Muscle of back (tissue), 11 donors: ENCODE data around the gene SLC24A3. TPM values are rescaled to one million over a fixed set of nuclear protein-coding genes. Genes with fewer than 3 reads are reported as not detected.

ENCODE experiments used
- DNase-seq, 3 donors: peaks; one replicate each; pipeline versions ENCODE4 v3.0.0 to v3.0.0-alpha.2; 2013
- polyA plus RNA-seq, 10 donors: library from polyadenylated mRNA; unstranded; fragments of 120-200 nt; gene quantifications; one replicate each; pipeline ENCODE4 v1.2.1, GENCODE V29; 2013; ENCODE audit not compliant: insufficient read length in 10 of 10

Gene SLC24A3
- polyA plus RNA-seq, 10 donors: 12.6 to 30.1 (median 19.5) TPM

- no peak for DNase-seq
Measured at GRCh38 chr20:19338380-19338779, 125.9 kb downstream of the SLC24A3 start.

GRCh38 chr20:19338960-19339359 is 126.5 kb downstream of the SLC24A3 start:
- DNase-seq: peak in 2 of 3 donors; percentile 18 to 42

- DNase-seq: no peak
Measured at GRCh38 chr20:19341348-19342053, 129.1 kb downstream of the SLC24A3 start.

GRCh38 chr20:19344341-19344740 is 131.9 kb downstream of the SLC24A3 start:
- DNase-seq: no peak

GRCh38 chr20:19347943-19348456 is 135.6 kb downstream of the SLC24A3 start:
- DNase-seq: no peak

- DNase-seq: no peak
Measured at GRCh38 chr20:19348582-19348981, 136.1 kb downstream of the SLC24A3 start.

GRCh38 chr20:19349879-19350278 is 137.4 kb downstream of the SLC24A3 start:
- DNase-seq: no peak

GRCh38 chr20:19351542-19351941 is 139.1 kb downstream of the SLC24A3 start:
- no peak for DNase-seq

- no peak for DNase-seq
Measured at GRCh38 chr20:19354950-19355349, 142.5 kb downstream of the SLC24A3 start.

GRCh38 chr20:19361790-19362189 is 149.3 kb downstream of the SLC24A3 start:
- DNase-seq: no peak

GRCh38 chr20:19363476-19363875 is 151.0 kb downstream of the SLC24A3 start:
- DNase-seq: no peak

- DNase-seq: no peak
Measured at GRCh38 chr20:19367591-19367990, 155.1 kb downstream of the SLC24A3 start.

GRCh38 chr20:19368351-19368750 is 155.9 kb downstream of the SLC24A3 start:
- no peak for DNase-seq

- DNase-seq: no peak
Measured at GRCh38 chr20:19370076-19371075, 157.9 kb downstream of the SLC24A3 start.

- no peak for DNase-seq
Measured at GRCh38 chr20:19371112-19371511, 158.7 kb downstream of the SLC24A3 start.

GRCh38 chr20:19374216-19374615 is 161.8 kb downstream of the SLC24A3 start:
- DNase-seq: no peak

- DNase-seq: no peak
Measured at GRCh38 chr20:19375395-19375794, 163.0 kb downstream of the SLC24A3 start.

GRCh38 chr20:19375801-19376200 is 163.4 kb downstream of the SLC24A3 start:
- no peak for DNase-seq

- peak in 2 of 3 donors; percentile 20 to 28 for DNase-seq
Measured at GRCh38 chr20:19376451-19377229, 164.2 kb downstream of the SLC24A3 start.

GRCh38 chr20:19378058-19378457 is 165.6 kb downstream of the SLC24A3 start:
- no peak for DNase-seq

- DNase-seq: peak in 2 of 3 donors; percentile 17 to 32
Measured at GRCh38 chr20:19380211-19380610, 167.8 kb downstream of the SLC24A3 start.

- DNase-seq: no peak
Measured at GRCh38 chr20:19381947-19382346, 169.5 kb downstream of the SLC24A3 start.
